Keratinocyte (primary cell): Measurements from ENCODE around the gene GATA3. TPM values are rescaled to one million over a fixed set of nuclear protein-coding genes. Genes with fewer than 3 reads are reported as not detected.

Experiments
- DNase-seq: peaks from one replicate; pipeline ENCODE4 v3.0.0-alpha.2; 2011; ENCODE audit warnings: low read depth, missing footprints, low spot score
- FAIRE-seq: peaks from 2 replicates; lab custom pipeline; 2011; peaks lifted over from hg19 to GRCh38; lab: Jason Lieb, UNC
- H2AFZ ChIP-seq: 2 replicates; pipeline ENCODE4 v1.6.0; 2012; ENCODE audit warnings: low read length, control low read depth, inconsistent platforms; ENCODE audit not compliant: control insufficient read depth
- H3K27ac ChIP-seq: 2 replicates; pipeline ENCODE4 v1.5.1; 2011; ENCODE audit warnings: low read length; ENCODE audit not compliant: control insufficient read depth, insufficient read depth
- H3K27me3 ChIP-seq: 3 replicates; pipeline ENCODE4 v1.6.0; 2011; ENCODE audit warnings: low read length; ENCODE audit not compliant: control insufficient read depth, insufficient read depth; ENCODE audit errors: extremely low read depth
- H3K36me3 ChIP-seq, 2 experiments: 2 replicates in 1 of 2; 3 replicates in 1 of 2; pipeline ENCODE4 v1.5.1; 2011; ENCODE audit warnings: low read length in 2 of 2, mild to moderate bottlenecking in 1 of 2; ENCODE audit not compliant: control insufficient read depth in 2 of 2, insufficient read depth in 2 of 2; ENCODE audit errors: extremely low read depth in 1 of 2
- H3K4me1 ChIP-seq: 3 replicates; pipeline ENCODE4 v1.5.1; 2011; ENCODE audit warnings: low read length; ENCODE audit not compliant: control insufficient read depth, insufficient read depth; ENCODE audit errors: extremely low read depth
- H3K4me2 ChIP-seq: 3 replicates; pipeline ENCODE4 v1.6.0; 2011; ENCODE audit warnings: low read depth, low read length; ENCODE audit not compliant: control insufficient read depth, insufficient read depth; ENCODE audit errors: extremely low read depth
- H3K4me3 ChIP-seq, 3 experiments: fragments of 200-600 bp in 1 of 3; sonication (generic) in 1 of 3; 2 replicates in 2 of 3; 3 replicates in 1 of 3; pipeline ENCODE4 v1.5.1; 2011 to 2016; ENCODE audit warnings: low read length in 3 of 3, mild to moderate bottlenecking in 3 of 3, control low read depth in 2 of 3, inconsistent platforms in 1 of 3, low read depth in 1 of 3, mixed read lengths in 1 of 3, mixed run types in 1 of 3, moderate library complexity in 1 of 3; ENCODE audit not compliant: control insufficient read depth in 2 of 3, insufficient read depth in 2 of 3; ENCODE audit errors: extremely low read depth in 1 of 3
- H3K79me2 ChIP-seq: 2 replicates; pipeline ENCODE4 v1.6.0; 2012; ENCODE audit warnings: low read length; ENCODE audit not compliant: control insufficient read depth, insufficient read depth
- H3K9ac ChIP-seq: 3 replicates; pipeline ENCODE4 v1.6.0; 2011; ENCODE audit warnings: low read length; ENCODE audit not compliant: control insufficient read depth, insufficient read depth; ENCODE audit errors: extremely low read depth
- H3K9me1 ChIP-seq: 3 replicates; pipeline ENCODE4 v1.6.0; 2011; ENCODE audit warnings: low read length; ENCODE audit not compliant: control insufficient read depth, insufficient read depth; ENCODE audit errors: extremely low read depth
- H3K9me3 ChIP-seq: 2 replicates; pipeline ENCODE4 v1.5.1; 2012; ENCODE audit warnings: low read depth, low read length; ENCODE audit not compliant: control insufficient read depth
- H4K20me1 ChIP-seq: 3 replicates; pipeline ENCODE4 v1.6.0; 2011; ENCODE audit warnings: low read length; ENCODE audit not compliant: control insufficient read depth, insufficient read depth; ENCODE audit errors: extremely low read depth
- EZH2 ChIP-seq: IDR thresholded peaks from one replicate; pipeline ENCODE4 v1.6.1; 2012; ENCODE audit warnings: inconsistent platforms, mild to moderate bottlenecking, low read length, moderate library complexity
- dilution Hi-C: fragments of 300-500 bp; cut with MboI; formaldehyde crosslinking; loops from one replicate; pipeline ENCODE4 v1.7.0; 2020; ENCODE audit warnings: low sequenced_read_pairs; ENCODE audit not compliant: extremely low pct_ligation_motif_present
- polyA plus RNA-seq, 5 experiments: library from polyadenylated mRNA; depleted of rRNA in 3 of 5; stranded (reverse) in 3 of 5; stranded (forward) in 1 of 5; unstranded in 1 of 5; fragments of >200 nt; gene quantifications; 1 replicate in 1 of 5; 2 replicates in 3 of 5; 3 replicates in 1 of 5; pipeline versions ENCODE4 v1.2.1 to v1.2.3, GENCODE V29; 2011 to 2012; ENCODE audit warnings: missing spikeins in 2 of 5, low read depth in 1 of 5, low replicate concordance in 1 of 5
- TF ChIP-seq, protein P1 (sequence below), 3 experiments: IDR thresholded peaks in 1 of 3; conservative IDR thresholded peaks in 1 of 3; optimal IDR thresholded peaks in 1 of 3; 2 replicates in 2 of 3; 3 replicates in 1 of 3; pipeline versions ENCODE3 to v1.5.1; 2011; ENCODE audit warnings: low read length in 3 of 3, mild to moderate bottlenecking in 3 of 3, moderate library complexity in 2 of 3, control low read depth in 1 of 3, inconsistent platforms in 1 of 3; ENCODE audit not compliant: insufficient read depth in 2 of 3; ENCODE audit errors: extremely low read depth in 1 of 3

GATA3 gene
- polyA plus RNA-seq, 1 donor (not counting 4 experiments of a cell fraction or from before 2014, with no cell fraction given): 4.0 TPM

DNA sequence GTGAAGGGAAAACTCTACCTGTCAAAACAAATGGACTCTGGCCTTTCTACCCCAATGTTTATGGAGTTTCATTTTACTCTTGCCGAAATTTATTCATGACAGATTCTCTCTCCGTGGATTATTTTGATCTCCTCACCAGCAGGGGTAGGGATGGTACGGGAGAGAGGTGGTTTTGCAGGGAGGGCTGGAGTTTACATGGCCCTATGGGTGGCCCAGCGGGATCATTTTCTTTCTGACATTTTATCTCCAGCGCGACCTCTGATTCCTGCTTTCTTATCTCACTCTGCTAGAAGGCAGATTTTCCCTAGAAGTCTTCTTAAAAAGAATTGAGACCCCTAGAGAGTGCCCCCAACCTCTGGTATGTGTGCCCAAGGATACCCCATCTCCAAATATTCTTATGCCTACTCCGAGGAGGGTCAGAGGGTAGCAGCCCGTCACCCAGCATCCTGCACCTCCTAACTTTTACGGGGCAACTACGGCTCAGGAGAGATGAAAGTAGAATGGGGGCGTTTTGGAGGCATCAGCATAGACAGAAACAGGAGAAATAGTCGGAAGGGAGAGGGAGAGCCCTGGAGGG, 10.1 kb upstream of the GATA3 start:
- Histone ChIP-seq H3K79me2 (no peaks in the 10 kb centered on the region), H3K9me1 (no peaks in the 10 kb centered on the region), H3K36me3 (no peaks in the 10 kb centered on the region), H3K9ac (no peak overlapping the region), H3K9me3 (no peaks in the 10 kb centered on the region), H3K4me2 (no peak overlapping the region), H3K4me3 (no peak overlapping the region), H3K4me1 (no peaks in the 10 kb centered on the region), H2AFZ (no peak overlapping the region), H4K20me1 (no peaks in the 10 kb centered on the region), H3K27ac (no peak overlapping the region), H3K27me3 (peaks cover 67% of the 10 kb centered on the region)
- FAIRE-seq: no peak
- no peak for DNase-seq
- TF ChIP-seq EZH2: no peak
- TF ChIP-seq, protein P1, sequence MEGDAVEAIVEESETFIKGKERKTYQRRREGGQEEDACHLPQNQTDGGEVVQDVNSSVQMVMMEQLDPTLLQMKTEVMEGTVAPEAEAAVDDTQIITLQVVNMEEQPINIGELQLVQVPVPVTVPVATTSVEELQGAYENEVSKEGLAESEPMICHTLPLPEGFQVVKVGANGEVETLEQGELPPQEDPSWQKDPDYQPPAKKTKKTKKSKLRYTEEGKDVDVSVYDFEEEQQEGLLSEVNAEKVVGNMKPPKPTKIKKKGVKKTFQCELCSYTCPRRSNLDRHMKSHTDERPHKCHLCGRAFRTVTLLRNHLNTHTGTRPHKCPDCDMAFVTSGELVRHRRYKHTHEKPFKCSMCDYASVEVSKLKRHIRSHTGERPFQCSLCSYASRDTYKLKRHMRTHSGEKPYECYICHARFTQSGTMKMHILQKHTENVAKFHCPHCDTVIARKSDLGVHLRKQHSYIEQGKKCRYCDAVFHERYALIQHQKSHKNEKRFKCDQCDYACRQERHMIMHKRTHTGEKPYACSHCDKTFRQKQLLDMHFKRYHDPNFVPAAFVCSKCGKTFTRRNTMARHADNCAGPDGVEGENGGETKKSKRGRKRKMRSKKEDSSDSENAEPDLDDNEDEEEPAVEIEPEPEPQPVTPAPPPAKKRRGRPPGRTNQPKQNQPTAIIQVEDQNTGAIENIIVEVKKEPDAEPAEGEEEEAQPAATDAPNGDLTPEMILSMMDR (optimal IDR thresholded peaks at IDR 0.05 in 1 of 3, IDR thresholded peaks at IDR 0.05 in 1 of 3, conservative IDR thresholded peaks at IDR 0.05 in 1 of 3; ENCODE audit: extremely low read depth in 1 of 3, insufficient read depth in 2 of 3, low read length in 3 of 3): no peak
- dilution Hi-C loops: no loop called here

GRCh38 chr10:8044908-8045725, 9.4 kb upstream of the GATA3 start:
- TF ChIP-seq, protein P1 (optimal IDR thresholded peaks at IDR 0.05 in 1 of 3, IDR thresholded peaks at IDR 0.05 in 1 of 3, conservative IDR thresholded peaks at IDR 0.05 in 1 of 3; ENCODE audit: extremely low read depth in 1 of 3, insufficient read depth in 2 of 3, low read length in 3 of 3): no peak
- TF ChIP-seq EZH2: no peak
- no peak overlapping the region for H3K9ac ChIP-seq
- no peak overlapping the region for H3K27ac ChIP-seq
- peak overlapping the region in 2 of 3 experiments; percentile 27 to 29 for H3K4me3 ChIP-seq
- H3K9me1 ChIP-seq: no peaks in the 10 kb centered on the region
- H3K4me2 ChIP-seq: peak overlapping the region; percentile 27
- no peaks in the 10 kb centered on the region for H3K36me3 ChIP-seq
- peaks cover 60% of the 10 kb centered on the region for H3K27me3 ChIP-seq
- H3K4me1 ChIP-seq: no peaks in the 10 kb centered on the region
- no peaks in the 10 kb centered on the region for H3K79me2 ChIP-seq
- dilution Hi-C loops: no loop called here
- no peaks in the 10 kb centered on the region for H3K9me3 ChIP-seq
- FAIRE-seq (no peak), DNase-seq (no peak)
- H2AFZ ChIP-seq: no peak overlapping the region
- H4K20me1 ChIP-seq: no peaks in the 10 kb centered on the region
